ENCODE results near the gene CACNB4.

CACNB4 gene

DNA sequence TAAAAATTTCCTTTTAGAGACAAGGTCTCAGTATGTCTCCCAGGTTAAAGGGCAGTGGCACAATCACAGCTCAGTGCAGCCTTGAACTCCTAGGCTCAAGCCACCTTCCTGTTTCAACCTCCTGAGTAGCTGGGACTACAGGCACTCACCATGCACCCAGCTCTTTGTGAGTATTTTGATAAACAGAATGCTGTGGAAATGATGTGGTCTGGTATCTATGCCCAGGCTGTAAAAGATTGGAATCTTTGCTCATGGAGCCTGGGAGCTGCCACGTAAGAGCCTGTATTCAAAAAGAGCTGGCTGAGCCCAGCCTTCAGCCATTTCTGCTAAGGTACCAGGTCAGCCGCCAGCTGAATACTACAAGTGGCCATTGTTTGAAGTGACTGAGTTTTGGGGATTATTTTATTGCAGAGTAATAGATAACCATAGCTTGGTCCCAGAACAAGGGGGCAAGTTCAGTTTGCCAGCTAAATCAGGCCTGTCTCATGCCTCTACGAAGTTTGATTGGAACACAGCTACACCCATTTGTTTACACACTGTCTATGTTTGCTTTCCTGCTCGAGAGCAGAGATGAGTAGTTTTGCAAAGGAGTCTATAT, 249.3 kb downstream of the CACNB4 start:
- H3K36me3 ChIP-seq (ENCODE audit: control insufficient read depth in 1 of 2, insufficient read depth in 2 of 2, low read depth in 1 of 2, low read length in 2 of 2), result no peaks in the 10 kb centered on the region
- no peaks in the 10 kb centered on the region for H3K4me1 ChIP-seq (ENCODE audit: control insufficient read depth, insufficient read depth, low read depth, low read length)
- H4K8ac ChIP-seq (ENCODE audit: low read length), result no peak overlapping the region
- no peak overlapping the region for H4K91ac ChIP-seq (ENCODE audit: low read length)
- no peak for DNase-seq
- no peak overlapping the region for H3K9ac ChIP-seq (ENCODE audit: low read length)
- H2BK120ac ChIP-seq (ENCODE audit: low read depth, low read length), result no peak overlapping the region
- no peak overlapping the region for H3K23ac ChIP-seq (ENCODE audit: low read length in 2 of 2)
- no peak overlapping the region for H3K27ac ChIP-seq (ENCODE audit: low read length, poor library complexity, severe bottlenecking)
- WGBS, result 70% methylated on average over 4 of the region's 4 CpGs
- no peak overlapping the region for H3K4ac ChIP-seq (ENCODE audit: low read depth in 1 of 2, low read length in 2 of 2)
- no peak overlapping the region for H3K18ac ChIP-seq (ENCODE audit: low read depth in 1 of 2, low read length in 2 of 2)
- no peak overlapping the region for H2BK5ac ChIP-seq (ENCODE audit: low read depth, low read length, poor library complexity, severe bottlenecking)
- no peak overlapping the region for H3K14ac ChIP-seq (ENCODE audit: low read length in 2 of 2)
- H2AK5ac ChIP-seq (ENCODE audit: low read length, severe bottlenecking), result no peak overlapping the region
- H3K4me3 ChIP-seq (ENCODE audit: insufficient read depth in 1 of 2, low read depth in 1 of 2, low read length in 2 of 2), result no peak overlapping the region
- H2BK15ac ChIP-seq (ENCODE audit: low read depth, poor library complexity, severe bottlenecking), result no peak overlapping the region
- no peak overlapping the region for H2AFZ ChIP-seq (ENCODE audit: low read depth, low read length)
- no peak overlapping the region for H2BK12ac ChIP-seq (ENCODE audit: low read length in 2 of 2)
- no peak overlapping the region for H3K4me2 ChIP-seq (ENCODE audit: low read length, poor library complexity, severe bottlenecking)
- H3K27me3 ChIP-seq (ENCODE audit: control insufficient read depth in 1 of 2, insufficient read depth in 1 of 2, low read length in 2 of 2), result no peaks in the 10 kb centered on the region
- no peaks in the 10 kb centered on the region for H3K79me1 ChIP-seq (replicated peaks; ENCODE audit: low read length, poor library complexity, severe bottlenecking)
- H3K9me3 ChIP-seq (ENCODE audit: control insufficient read depth, low read length), result no peaks in the 10 kb centered on the region

DNA sequence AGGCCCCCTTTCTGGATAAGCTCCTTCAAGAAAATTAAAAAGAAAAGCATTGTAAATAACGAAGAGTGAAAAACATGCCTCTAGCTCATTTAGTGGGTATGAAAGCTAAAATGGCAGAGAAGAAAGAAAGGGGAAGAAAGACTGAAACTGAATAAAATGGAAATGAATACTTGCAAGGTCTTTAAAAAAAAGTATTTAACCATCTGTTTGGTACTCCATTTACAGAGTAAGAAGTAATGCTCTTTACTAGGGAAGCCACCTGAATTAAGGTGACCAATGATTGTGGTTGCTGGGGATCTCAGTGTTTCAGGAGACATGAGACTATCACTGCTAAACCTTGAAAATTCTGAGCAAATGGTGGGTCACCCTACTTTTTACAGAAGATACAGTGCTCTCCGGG, 253.0 kb downstream of the CACNB4 start:
- H2BK12ac ChIP-seq (ENCODE audit: low read length in 2 of 2), result no peak overlapping the region
- H3K23ac ChIP-seq (ENCODE audit: low read length in 2 of 2), result no peak overlapping the region

DNA sequence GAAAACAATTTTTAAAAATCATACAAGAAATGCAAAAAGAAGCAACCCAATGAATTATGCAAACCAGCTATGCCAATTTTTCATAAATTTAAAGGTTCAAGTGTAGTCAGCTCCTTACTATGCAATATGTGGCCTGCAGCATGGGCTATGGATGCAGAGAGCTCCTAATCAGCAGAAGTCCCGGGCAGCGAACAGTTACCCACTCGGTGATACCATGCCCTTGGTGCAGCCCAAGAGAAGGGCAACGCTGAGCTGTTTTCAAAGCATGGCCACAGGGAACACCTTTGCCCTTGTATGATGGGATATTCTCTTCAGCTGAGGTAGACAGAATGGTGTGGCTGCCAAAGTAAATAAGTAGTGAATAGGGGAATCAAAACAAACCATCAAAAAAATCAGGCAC, 253.4 kb downstream of the CACNB4 start:
- no peak overlapping the region for H3K18ac ChIP-seq (ENCODE audit: low read depth in 1 of 2, low read length in 2 of 2)
- no peak overlapping the region for H3K27ac ChIP-seq (ENCODE audit: low read length, poor library complexity, severe bottlenecking)
- no peak overlapping the region for H2BK120ac ChIP-seq (ENCODE audit: low read depth, low read length)
- no peak for DNase-seq
- no peak overlapping the region for H2BK5ac ChIP-seq (ENCODE audit: low read depth, low read length, poor library complexity, severe bottlenecking)
- no peak overlapping the region for H3K9ac ChIP-seq (ENCODE audit: low read length)
- H3K36me3 ChIP-seq (ENCODE audit: control insufficient read depth in 1 of 2, insufficient read depth in 2 of 2, low read depth in 1 of 2, low read length in 2 of 2), result no peaks in the 10 kb centered on the region
- H4K91ac ChIP-seq (ENCODE audit: low read length), result no peak overlapping the region
- 85% methylated on average over 4 of the region's 4 CpGs for WGBS
- no peak overlapping the region for H2BK12ac ChIP-seq (ENCODE audit: low read length in 2 of 2)
- H3K4ac ChIP-seq (ENCODE audit: low read depth in 1 of 2, low read length in 2 of 2), result no peak overlapping the region
- no peaks in the 10 kb centered on the region for H3K79me1 ChIP-seq (replicated peaks; ENCODE audit: low read length, poor library complexity, severe bottlenecking)
- H3K9me3 ChIP-seq (ENCODE audit: control insufficient read depth, low read length), result no peaks in the 10 kb centered on the region
- H3K4me3 ChIP-seq (ENCODE audit: insufficient read depth in 1 of 2, low read depth in 1 of 2, low read length in 2 of 2), result no peak overlapping the region
- H3K4me2 ChIP-seq (ENCODE audit: low read length, poor library complexity, severe bottlenecking), result no peak overlapping the region
- no peak overlapping the region for H2BK15ac ChIP-seq (ENCODE audit: low read depth, poor library complexity, severe bottlenecking)
- no peak overlapping the region for H2AFZ ChIP-seq (ENCODE audit: low read depth, low read length)
- H4K8ac ChIP-seq (ENCODE audit: low read length), result no peak overlapping the region
- H3K27me3 ChIP-seq (ENCODE audit: control insufficient read depth in 1 of 2, insufficient read depth in 1 of 2, low read length in 2 of 2), result no peaks in the 10 kb centered on the region
- H2AK5ac ChIP-seq (ENCODE audit: low read length, severe bottlenecking), result no peak overlapping the region
- H3K14ac ChIP-seq (ENCODE audit: low read length in 2 of 2), result no peak overlapping the region
- no peaks in the 10 kb centered on the region for H3K4me1 ChIP-seq (ENCODE audit: control insufficient read depth, insufficient read depth, low read depth, low read length)
- H3K23ac ChIP-seq (ENCODE audit: low read length in 2 of 2), result no peak overlapping the region

More for the DNA sequence above, 253.0 kb downstream of the CACNB4 start:
- Histone ChIP-seq H3K4me3 (ENCODE audit: insufficient read depth in 1 of 2, low read depth in 1 of 2, low read length in 2 of 2) (no peak overlapping the region), H3K4ac (ENCODE audit: low read depth in 1 of 2, low read length in 2 of 2) (no peak overlapping the region), H3K14ac (ENCODE audit: low read length in 2 of 2) (no peak overlapping the region), H4K8ac (ENCODE audit: low read length) (no peak overlapping the region), H3K4me1 (ENCODE audit: control insufficient read depth, insufficient read depth, low read depth, low read length) (no peaks in the 10 kb centered on the region), H3K27me3 (ENCODE audit: control insufficient read depth in 1 of 2, insufficient read depth in 1 of 2, low read length in 2 of 2) (no peaks in the 10 kb centered on the region), H3K9me3 (ENCODE audit: control insufficient read depth, low read length) (no peaks in the 10 kb centered on the region), H2BK5ac (ENCODE audit: low read depth, low read length, poor library complexity, severe bottlenecking) (no peak overlapping the region), H2BK15ac (ENCODE audit: low read depth, poor library complexity, severe bottlenecking) (no peak overlapping the region), H3K36me3 (ENCODE audit: control insufficient read depth in 1 of 2, insufficient read depth in 2 of 2, low read depth in 1 of 2, low read length in 2 of 2) (no peaks in the 10 kb centered on the region), H4K91ac (ENCODE audit: low read length) (no peak overlapping the region), H2AK5ac (ENCODE audit: low read length, severe bottlenecking) (no peak overlapping the region), H3K27ac (ENCODE audit: low read length, poor library complexity, severe bottlenecking) (no peak overlapping the region), H3K9ac (ENCODE audit: low read length) (no peak overlapping the region), H3K4me2 (ENCODE audit: low read length, poor library complexity, severe bottlenecking) (no peak overlapping the region), H2AFZ (ENCODE audit: low read depth, low read length) (no peak overlapping the region), H3K18ac (ENCODE audit: low read depth in 1 of 2, low read length in 2 of 2) (no peak overlapping the region), H3K79me1 (replicated peaks; ENCODE audit: low read length, poor library complexity, severe bottlenecking) (no peaks in the 10 kb centered on the region), H2BK120ac (ENCODE audit: low read depth, low read length) (no peak overlapping the region)
- DNase-seq, result no peak
- WGBS, result 93% methylated on average over 1 of the region's 2 CpGs

DNA sequence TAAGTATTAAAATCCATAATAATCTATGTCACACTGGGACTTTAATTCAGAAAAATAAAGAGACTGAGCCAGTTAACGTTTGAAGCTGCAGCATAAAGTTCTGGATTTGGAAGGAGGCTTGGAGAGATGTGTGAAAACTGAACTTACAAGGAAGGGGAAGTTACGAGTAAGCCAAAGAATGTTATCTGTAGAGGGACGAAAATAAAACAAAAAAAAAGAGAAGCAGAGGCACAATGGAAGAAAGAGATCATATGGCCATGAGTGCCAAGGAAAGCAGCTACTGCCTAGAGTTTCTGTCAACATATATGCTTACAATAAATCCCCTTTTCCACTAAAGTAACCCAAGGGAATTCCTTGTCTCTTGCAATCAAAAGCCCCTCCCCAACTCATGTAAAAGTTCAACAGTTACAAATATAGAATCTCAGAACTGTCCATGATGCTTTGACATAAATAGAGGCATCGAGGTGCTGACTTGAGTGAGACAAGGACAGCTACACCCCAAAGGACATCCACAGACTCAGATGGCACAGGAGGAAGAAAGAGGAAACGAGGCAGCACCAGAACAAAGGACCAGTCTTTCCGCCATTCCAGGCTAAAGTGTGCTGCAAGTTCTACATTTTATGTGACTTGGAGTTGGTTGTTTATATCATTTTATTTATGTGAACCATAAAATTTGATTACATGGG, 254.5 kb downstream of the CACNB4 start:
- H3K27ac ChIP-seq (ENCODE audit: low read length, poor library complexity, severe bottlenecking), result no peak overlapping the region
- 83% methylated on average over 5 of the region's 6 CpGs for WGBS
- H3K27me3 ChIP-seq (ENCODE audit: control insufficient read depth in 1 of 2, insufficient read depth in 1 of 2, low read length in 2 of 2), result no peaks in the 10 kb centered on the region
- H4K8ac ChIP-seq (ENCODE audit: low read length), result no peak overlapping the region
- no peak overlapping the region for H3K18ac ChIP-seq (ENCODE audit: low read depth in 1 of 2, low read length in 2 of 2)
- H2BK120ac ChIP-seq (ENCODE audit: low read depth, low read length), result no peak overlapping the region
- no peak overlapping the region for H3K9ac ChIP-seq (ENCODE audit: low read length)
- no peak overlapping the region for H2BK15ac ChIP-seq (ENCODE audit: low read depth, poor library complexity, severe bottlenecking)
- no peak overlapping the region for H4K91ac ChIP-seq (ENCODE audit: low read length)
- no peak overlapping the region for H2BK5ac ChIP-seq (ENCODE audit: low read depth, low read length, poor library complexity, severe bottlenecking)
- H3K36me3 ChIP-seq (ENCODE audit: control insufficient read depth in 1 of 2, insufficient read depth in 2 of 2, low read depth in 1 of 2, low read length in 2 of 2), result no peaks in the 10 kb centered on the region
- H3K9me3 ChIP-seq (ENCODE audit: control insufficient read depth, low read length), result no peaks in the 10 kb centered on the region
- no peak overlapping the region for H3K23ac ChIP-seq (ENCODE audit: low read length in 2 of 2)
- H3K4me2 ChIP-seq (ENCODE audit: low read length, poor library complexity, severe bottlenecking), result no peak overlapping the region
- H3K4me1 ChIP-seq (ENCODE audit: control insufficient read depth, insufficient read depth, low read depth, low read length), result no peaks in the 10 kb centered on the region
- no peak overlapping the region for H2AFZ ChIP-seq (ENCODE audit: low read depth, low read length)
- H3K4ac ChIP-seq (ENCODE audit: low read depth in 1 of 2, low read length in 2 of 2), result no peak overlapping the region
- no peaks in the 10 kb centered on the region for H3K79me1 ChIP-seq (replicated peaks; ENCODE audit: low read length, poor library complexity, severe bottlenecking)
- no peak overlapping the region for H3K14ac ChIP-seq (ENCODE audit: low read length in 2 of 2)
- no peak for DNase-seq
- H2AK5ac ChIP-seq (ENCODE audit: low read length, severe bottlenecking), result no peak overlapping the region
- H3K4me3 ChIP-seq (ENCODE audit: insufficient read depth in 1 of 2, low read depth in 1 of 2, low read length in 2 of 2), result no peak overlapping the region
- H2BK12ac ChIP-seq (ENCODE audit: low read length in 2 of 2), result no peak overlapping the region

All from mesenchymal stem cell (in vitro differentiated cells and primary cell).